Measurements from ENCODE around the gene SHISAL2A. TPM values are rescaled to one million over a fixed set of nuclear protein-coding genes. Genes with fewer than 3 reads are reported as not detected.

The SHISAL2A gene
- total RNA-seq: 1 to 10 TPM in 1 of 2 donors, under 1 TPM in 1; 0.30 to 1.1 TPM
- 1 to 10 TPM; 1.9 to 2.1 TPM for polyA plus RNA-seq (ENCODE audit: insufficient read length in 2 of 2)
- long read RNA-seq, donor 1: 0 reads
- long read RNA-seq, donor 2: 0 reads
- long read RNA-seq, donor 3: 0 reads
- long read RNA-seq, donor 4: 0 reads

DNA sequence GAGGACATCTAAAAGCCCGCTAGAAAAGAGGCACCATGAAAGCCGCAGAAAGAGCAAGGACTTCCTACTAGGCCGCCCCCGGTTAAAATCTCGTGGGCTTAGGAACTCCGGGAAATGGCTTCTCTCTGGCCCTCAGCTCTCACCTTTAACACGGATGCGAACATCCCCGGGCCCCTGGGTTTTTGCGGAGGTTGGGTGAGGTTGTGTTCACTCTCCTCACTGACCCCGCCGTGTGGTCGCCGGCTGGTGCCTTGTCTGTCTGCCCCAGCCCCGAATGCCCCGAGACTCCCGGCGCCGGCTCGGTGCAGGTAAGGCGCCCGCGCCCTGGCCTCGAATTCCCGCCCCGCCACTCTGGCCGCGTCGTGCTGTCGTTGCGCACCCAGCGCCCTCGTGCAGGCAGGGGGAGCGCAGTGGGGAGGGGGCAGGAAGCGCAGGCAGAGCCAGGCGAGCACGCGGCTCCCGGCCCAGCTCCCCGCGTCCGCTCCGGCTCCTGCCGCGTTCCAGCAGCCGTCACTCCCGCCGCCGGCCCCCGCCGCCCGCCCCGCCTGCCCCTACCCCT lies at the start of gene SHISAL2A:
Gene SHISAL2A, plus strand, starts transcription at position 437 of the 559 bp plus-strand sequence. CDS start 326 bp downstream, outside the sequence.
- 4% methylated on average over 45 of the region's 53 CpGs for WGBS (ENCODE audit: insufficient coverage)
- Histone ChIP-seq H3K9me3 (ENCODE audit: control insufficient read depth, insufficient read depth, low read length) (no peaks in the 10 kb centered on the region), H3K27ac (ENCODE audit: low read depth, low read length) (no peak within 1 kb of the TSS), H3K4me3 (ENCODE audit: low read depth, low read length) (peak within 1 kb of the TSS; percentile 7), H3K4me1 (ENCODE audit: control insufficient read depth, insufficient read depth, low read length) (peaks cover 23% of the 10 kb centered on the region), H3K36me3 (ENCODE audit: control insufficient read depth, insufficient read depth, low read length) (no peaks in the 10 kb centered on the region), H3K27me3 (ENCODE audit: control insufficient read depth, insufficient read depth, low read length) (peaks cover 25% of the 10 kb centered on the region)
- DNase-seq (ENCODE audit: low read depth in 4 of 6, low spot score in 6 of 6): peak in 2 of 6 donors; percentile 54 to 72

DNA sequence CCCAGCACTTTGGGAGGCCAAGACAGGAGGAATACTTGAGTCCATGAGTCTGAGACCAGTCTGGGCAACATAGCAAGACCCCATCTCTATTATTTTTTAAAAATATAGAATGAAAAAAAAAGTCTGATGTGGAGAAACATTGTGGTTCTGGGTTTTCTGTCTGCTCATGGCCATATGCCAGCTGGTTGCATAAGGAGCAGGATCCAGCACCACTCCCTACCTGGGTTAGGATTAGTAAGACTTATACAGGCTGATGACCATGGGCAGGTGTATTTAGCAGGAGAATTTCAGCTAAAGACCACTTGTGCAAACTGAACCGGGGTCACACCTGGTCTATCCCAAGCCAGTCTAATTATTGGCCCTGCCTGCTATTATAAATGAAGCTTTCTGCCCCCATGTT lies 47.5 kb upstream of the SHISAL2A start:
- Histone ChIP-seq H3K27me3 (ENCODE audit: control insufficient read depth, insufficient read depth, low read length) (no peaks in the 10 kb centered on the region), H3K9me3 (ENCODE audit: control insufficient read depth, insufficient read depth, low read length) (no peaks in the 10 kb centered on the region), H3K4me1 (ENCODE audit: control insufficient read depth, insufficient read depth, low read length) (no peaks in the 10 kb centered on the region), H3K36me3 (ENCODE audit: control insufficient read depth, insufficient read depth, low read length) (no peaks in the 10 kb centered on the region), H3K4me3 (ENCODE audit: low read depth, low read length) (no peak overlapping the region), H3K27ac (ENCODE audit: low read depth, low read length) (no peak overlapping the region)
- WGBS (ENCODE audit: insufficient coverage): 100% methylated on average over 1 of the region's 1 CpG
- no peak for DNase-seq (ENCODE audit: low read depth in 4 of 6, low spot score in 6 of 6)

DNA sequence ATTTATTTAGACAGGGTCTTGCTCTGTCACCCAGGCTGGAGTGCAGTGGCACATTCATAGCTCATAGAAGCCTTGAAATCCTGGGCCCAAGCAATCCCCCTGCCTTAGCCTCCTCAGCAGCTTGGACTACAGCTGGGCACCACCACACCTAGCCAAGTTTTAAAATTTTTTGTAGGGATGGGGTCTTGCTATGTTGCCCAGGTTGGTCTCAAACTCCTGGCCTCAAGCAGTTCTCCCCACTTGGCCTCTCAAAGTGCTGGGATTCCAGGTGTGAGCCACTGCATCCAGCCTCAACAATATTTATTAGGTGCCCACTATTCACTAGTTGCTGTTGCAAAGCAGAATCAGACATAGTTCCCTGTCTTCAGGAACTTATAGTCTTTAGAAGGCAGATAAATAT lies 44.9 kb upstream of the SHISAL2A start:
- Histone ChIP-seq H3K27me3 (ENCODE audit: control insufficient read depth, insufficient read depth, low read length) (no peaks in the 10 kb centered on the region), H3K4me1 (ENCODE audit: control insufficient read depth, insufficient read depth, low read length) (no peaks in the 10 kb centered on the region), H3K9me3 (ENCODE audit: control insufficient read depth, insufficient read depth, low read length) (no peaks in the 10 kb centered on the region), H3K36me3 (ENCODE audit: control insufficient read depth, insufficient read depth, low read length) (no peaks in the 10 kb centered on the region), H3K4me3 (ENCODE audit: low read depth, low read length) (no peak overlapping the region), H3K27ac (ENCODE audit: low read depth, low read length) (no peak overlapping the region)
- no peak for DNase-seq (ENCODE audit: low read depth in 4 of 6, low spot score in 6 of 6)

DNA sequence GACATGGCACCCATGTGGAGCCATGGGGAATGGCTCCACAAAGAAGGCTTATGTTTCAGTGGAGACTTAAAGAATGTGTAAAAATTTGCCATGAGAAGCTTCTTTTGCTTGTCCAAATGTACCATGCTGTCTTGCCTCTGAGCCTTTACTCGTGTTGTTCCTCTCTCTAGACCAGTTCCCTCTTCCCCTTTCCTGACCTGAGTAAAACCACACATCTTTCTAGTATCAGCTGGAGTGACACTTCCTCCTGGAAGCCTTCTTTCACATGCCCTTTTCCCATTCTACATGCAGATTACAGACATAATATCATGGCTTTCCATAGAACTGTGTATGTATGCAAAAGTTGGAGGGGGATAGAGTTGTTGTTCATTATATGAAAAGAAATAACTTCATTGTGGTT lies 44.4 kb upstream of the SHISAL2A start:
- no peak overlapping the region for H3K27ac ChIP-seq (ENCODE audit: low read depth, low read length)
- WGBS (ENCODE audit: insufficient coverage): 67% methylated on average over 1 of the region's 1 CpG
- H3K4me3 ChIP-seq (ENCODE audit: low read depth, low read length): no peak overlapping the region
- DNase-seq (ENCODE audit: low read depth in 4 of 6, low spot score in 6 of 6): no peak
- no peaks in the 10 kb centered on the region for H3K9me3 ChIP-seq (ENCODE audit: control insufficient read depth, insufficient read depth, low read length)
- H3K36me3 ChIP-seq (ENCODE audit: control insufficient read depth, insufficient read depth, low read length): no peaks in the 10 kb centered on the region
- H3K4me1 ChIP-seq (ENCODE audit: control insufficient read depth, insufficient read depth, low read length): no peaks in the 10 kb centered on the region
- H3K27me3 ChIP-seq (ENCODE audit: control insufficient read depth, insufficient read depth, low read length): no peaks in the 10 kb centered on the region

DNA sequence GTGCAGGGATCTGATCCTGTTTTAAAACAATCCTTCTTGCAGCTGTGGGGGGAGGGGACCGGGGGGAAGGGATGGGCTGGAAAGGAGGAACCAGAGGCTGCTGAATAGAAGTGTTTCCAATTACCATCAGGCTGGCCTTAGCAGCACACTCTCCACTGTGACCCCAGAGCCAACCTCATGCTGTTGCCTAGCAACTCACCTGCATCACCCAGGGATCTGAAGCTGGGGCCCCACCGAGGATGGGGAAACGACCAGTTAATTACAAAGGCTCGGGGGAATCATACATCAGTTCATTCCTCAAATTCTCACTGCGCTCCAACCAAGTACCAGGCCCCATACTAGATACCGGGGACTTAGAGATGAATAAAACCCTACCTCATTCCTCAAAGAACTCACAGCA lies 42.7 kb upstream of the SHISAL2A start:
- DNase-seq (ENCODE audit: low read depth in 4 of 6, low spot score in 6 of 6): peak in 1 of 6 donors; percentile 73
- no peak overlapping the region for H3K27ac ChIP-seq (ENCODE audit: low read depth, low read length)
- 4% methylated on average over 3 of the region's 6 CpGs for WGBS (ENCODE audit: insufficient coverage)

DNA sequence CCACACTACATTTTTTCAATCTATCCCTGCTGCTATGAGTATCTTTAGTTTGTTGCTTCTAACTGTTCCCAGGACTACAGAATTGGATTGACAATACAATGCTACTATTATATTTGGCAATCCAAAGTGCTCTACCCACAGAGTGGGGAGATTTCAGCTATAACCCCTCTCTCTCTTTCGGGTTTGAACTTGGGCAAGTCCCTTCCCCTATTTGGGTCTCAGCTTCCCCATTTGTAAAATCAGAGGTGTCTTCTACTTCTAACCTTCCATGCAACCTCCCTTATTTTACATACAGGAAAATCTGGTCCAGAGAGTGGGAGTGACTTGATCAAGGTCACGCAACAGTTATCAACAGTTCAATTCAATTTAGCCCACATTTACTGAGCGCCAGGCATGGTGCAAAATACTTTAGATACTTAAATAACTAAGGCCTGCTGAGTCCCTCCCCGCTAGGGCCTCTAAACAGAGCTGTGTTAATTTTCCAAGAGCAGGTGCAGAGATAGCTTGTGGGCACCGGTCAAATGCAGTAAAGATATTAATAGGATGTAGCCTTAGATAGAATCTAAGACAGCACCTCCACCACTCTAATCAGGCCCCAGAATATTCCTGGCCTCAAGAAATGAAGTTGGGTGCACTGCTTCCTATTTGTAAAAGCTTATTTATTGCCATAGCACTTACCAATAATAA lies 40.2 kb upstream of the SHISAL2A start:
- H3K36me3 ChIP-seq (ENCODE audit: control insufficient read depth, insufficient read depth, low read length): no peaks in the 10 kb centered on the region
- no peaks in the 10 kb centered on the region for H3K9me3 ChIP-seq (ENCODE audit: control insufficient read depth, insufficient read depth, low read length)
- H3K4me1 ChIP-seq (ENCODE audit: control insufficient read depth, insufficient read depth, low read length): no peaks in the 10 kb centered on the region
- WGBS (ENCODE audit: insufficient coverage): 86% methylated on average over 1 of the region's 5 CpGs
- H3K27me3 ChIP-seq (ENCODE audit: control insufficient read depth, insufficient read depth, low read length): no peaks in the 10 kb centered on the region
- no peak overlapping the region for H3K27ac ChIP-seq (ENCODE audit: low read depth, low read length)
- peak in 1 of 6 donors; percentile 7 for DNase-seq (ENCODE audit: low read depth in 4 of 6, low spot score in 6 of 6)
- H3K4me3 ChIP-seq (ENCODE audit: low read depth, low read length): no peak overlapping the region

More for the DNA sequence above, 42.7 kb upstream of the SHISAL2A start:
- H3K27me3 ChIP-seq (ENCODE audit: control insufficient read depth, insufficient read depth, low read length): no peaks in the 10 kb centered on the region
- H3K4me1 ChIP-seq (ENCODE audit: control insufficient read depth, insufficient read depth, low read length): no peaks in the 10 kb centered on the region
- no peaks in the 10 kb centered on the region for H3K9me3 ChIP-seq (ENCODE audit: control insufficient read depth, insufficient read depth, low read length)
- no peaks in the 10 kb centered on the region for H3K36me3 ChIP-seq (ENCODE audit: control insufficient read depth, insufficient read depth, low read length)
- no peak overlapping the region for H3K4me3 ChIP-seq (ENCODE audit: low read depth, low read length)

DNA sequence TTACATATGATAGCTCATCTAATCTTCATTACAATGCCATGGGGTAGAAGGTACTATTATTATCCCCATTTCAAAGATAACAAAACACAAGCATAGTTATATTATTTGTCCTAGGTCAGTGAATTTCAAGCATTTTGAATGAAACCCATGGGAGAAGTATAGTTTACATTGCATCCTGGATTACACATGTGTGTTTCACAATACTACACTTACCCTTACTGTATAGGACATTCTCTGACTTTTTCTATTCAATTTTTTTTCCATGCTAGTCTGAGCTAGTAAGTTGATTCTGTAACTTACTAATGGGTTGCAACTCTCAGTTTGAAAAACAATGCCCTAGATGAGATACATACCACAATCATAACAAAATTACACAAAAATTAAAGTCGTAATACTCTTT lies 39.5 kb upstream of the SHISAL2A start:
- DNase-seq (ENCODE audit: low read depth in 4 of 6, low spot score in 6 of 6): no peak
- Histone ChIP-seq H3K27me3 (ENCODE audit: control insufficient read depth, insufficient read depth, low read length) (no peaks in the 10 kb centered on the region), H3K27ac (ENCODE audit: low read depth, low read length) (no peak overlapping the region), H3K36me3 (ENCODE audit: control insufficient read depth, insufficient read depth, low read length) (no peaks in the 10 kb centered on the region), H3K4me1 (ENCODE audit: control insufficient read depth, insufficient read depth, low read length) (no peaks in the 10 kb centered on the region), H3K4me3 (ENCODE audit: low read depth, low read length) (no peak overlapping the region), H3K9me3 (ENCODE audit: control insufficient read depth, insufficient read depth, low read length) (no peaks in the 10 kb centered on the region)
- WGBS (ENCODE audit: insufficient coverage): 100% methylated on average over 1 of the region's 1 CpG

DNA sequence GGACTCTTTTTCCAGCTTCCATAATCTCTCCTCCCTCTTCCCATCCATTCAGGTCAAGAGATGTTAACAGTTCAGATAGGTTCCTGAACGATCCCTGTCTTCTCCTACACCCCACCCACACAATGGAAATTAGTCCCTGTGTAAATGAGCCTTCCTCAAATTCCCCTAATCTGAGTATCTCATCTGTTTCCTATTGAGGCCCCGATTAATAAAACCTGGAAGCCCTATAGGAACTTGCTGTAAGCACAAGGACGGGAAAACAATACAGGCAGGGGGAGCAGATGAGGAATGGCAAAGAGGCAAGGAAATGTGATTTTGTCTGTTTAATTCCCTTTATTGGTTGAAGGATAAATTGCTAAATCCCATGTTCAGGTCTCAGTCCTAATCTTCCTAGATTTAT lies 37.9 kb upstream of the SHISAL2A start:
- no peaks in the 10 kb centered on the region for H3K36me3 ChIP-seq (ENCODE audit: control insufficient read depth, insufficient read depth, low read length)
- DNase-seq (ENCODE audit: low read depth in 4 of 6, low spot score in 6 of 6): no peak
- no peaks in the 10 kb centered on the region for H3K9me3 ChIP-seq (ENCODE audit: control insufficient read depth, insufficient read depth, low read length)
- no peaks in the 10 kb centered on the region for H3K4me1 ChIP-seq (ENCODE audit: control insufficient read depth, insufficient read depth, low read length)
- 29% methylated on average over 1 of the region's 3 CpGs for WGBS (ENCODE audit: insufficient coverage)
- H3K27ac ChIP-seq (ENCODE audit: low read depth, low read length): no peak overlapping the region
- H3K4me3 ChIP-seq (ENCODE audit: low read depth, low read length): no peak overlapping the region
- no peaks in the 10 kb centered on the region for H3K27me3 ChIP-seq (ENCODE audit: control insufficient read depth, insufficient read depth, low read length)

DNA sequence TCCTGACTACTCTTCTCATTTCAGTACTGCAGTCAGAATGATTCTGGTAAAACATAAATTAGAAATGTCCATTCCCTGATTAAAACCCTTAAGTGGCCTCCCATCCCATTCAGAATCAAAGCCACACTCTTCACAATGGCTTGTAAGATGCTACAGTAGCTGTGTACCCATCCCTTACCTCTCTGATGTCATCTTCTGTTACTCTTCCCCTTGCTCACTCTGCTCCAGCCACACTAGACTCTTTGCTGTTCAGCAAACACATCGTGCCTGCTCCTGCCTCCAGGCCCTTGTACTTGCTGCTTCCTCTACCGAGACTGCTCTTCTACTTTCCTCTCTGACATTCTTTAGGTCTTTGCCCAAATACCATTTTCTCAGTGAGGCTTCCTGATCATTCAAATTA lies 35.1 kb upstream of the SHISAL2A start:
- 71% methylated on average over 2 of the region's 2 CpGs for WGBS (ENCODE audit: insufficient coverage)
- Histone ChIP-seq H3K4me3 (ENCODE audit: low read depth, low read length) (no peak overlapping the region), H3K27me3 (ENCODE audit: control insufficient read depth, insufficient read depth, low read length) (no peaks in the 10 kb centered on the region), H3K9me3 (ENCODE audit: control insufficient read depth, insufficient read depth, low read length) (no peaks in the 10 kb centered on the region), H3K27ac (ENCODE audit: low read depth, low read length) (no peak overlapping the region), H3K36me3 (ENCODE audit: control insufficient read depth, insufficient read depth, low read length) (no peaks in the 10 kb centered on the region), H3K4me1 (ENCODE audit: control insufficient read depth, insufficient read depth, low read length) (peaks cover 14% of the 10 kb centered on the region)
- DNase-seq (ENCODE audit: low read depth in 4 of 6, low spot score in 6 of 6): no peak

DNA sequence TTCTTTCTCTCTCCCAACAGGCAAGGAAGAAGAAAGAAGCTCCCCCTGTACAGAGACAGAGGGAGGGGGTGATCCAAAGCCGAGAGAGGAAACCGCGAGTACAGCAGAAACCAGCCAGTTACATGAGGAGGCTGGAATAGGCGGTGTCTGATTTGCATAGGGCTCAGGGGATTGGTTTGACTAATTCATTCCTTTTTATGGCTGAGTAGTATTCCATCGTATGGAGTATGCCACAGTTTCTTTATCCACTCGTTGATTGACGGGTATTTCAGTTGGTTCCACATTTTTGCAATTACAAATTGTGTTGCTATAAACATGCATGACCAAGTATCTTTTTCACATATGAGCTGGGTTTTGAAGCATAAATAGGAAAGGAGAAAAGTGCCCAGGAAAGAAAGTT lies 34.2 kb upstream of the SHISAL2A start:
- DNase-seq (ENCODE audit: low read depth in 4 of 6, low spot score in 6 of 6): no peak
- no peaks in the 10 kb centered on the region for H3K27me3 ChIP-seq (ENCODE audit: control insufficient read depth, insufficient read depth, low read length)
- no peak overlapping the region for H3K4me3 ChIP-seq (ENCODE audit: low read depth, low read length)
- no CpG with 5 or more reads among the region's 7 CpGs for WGBS (ENCODE audit: insufficient coverage)
- H3K27ac ChIP-seq (ENCODE audit: low read depth, low read length): no peak overlapping the region
- no peaks in the 10 kb centered on the region for H3K9me3 ChIP-seq (ENCODE audit: control insufficient read depth, insufficient read depth, low read length)
- H3K4me1 ChIP-seq (ENCODE audit: control insufficient read depth, insufficient read depth, low read length): peaks cover 20% of the 10 kb centered on the region
- H3K36me3 ChIP-seq (ENCODE audit: control insufficient read depth, insufficient read depth, low read length): no peaks in the 10 kb centered on the region
